Suprapubic skin (tissue), 4 donors: ENCODE data around the gene HOXB8.

ENCODE experiments used
- EP300 ChIP-seq: sonication (generic); formaldehyde crosslinking; IDR thresholded peaks from one replicate; pipeline ENCODE4 v1.6.1; 2017; ENCODE audit warnings: antibody characterized with exemption
- POLR2A ChIP-seq, 2 donors: fragments of 450-650 bp; IDR thresholded peaks; one replicate each; pipeline ENCODE4 v1.6.1; 2017; ENCODE audit warnings: antibody characterized with exemption in 2 of 2, mild to moderate bottlenecking in 2 of 2, moderate library complexity in 2 of 2
- POLR2AphosphoS5 ChIP-seq, 3 donors: sonication (generic); formaldehyde crosslinking; IDR thresholded peaks; one replicate each; pipeline ENCODE4 v1.6.1; 2017; ENCODE audit warnings: antibody characterized with exemption in 3 of 3
- TF ChIP-seq, protein P1 (sequence below), 2 donors: fragments of 200-600 bp in 1 of 2; fragments of 450-650 bp in 1 of 2; sonication (generic) in 1 of 2; IDR thresholded peaks; one replicate each; pipeline ENCODE4 v1.5.1; 2016 to 2019; ENCODE audit warnings: antibody characterized with exemption in 2 of 2, mild to moderate bottlenecking in 1 of 2, moderate library complexity in 1 of 2

GRCh38 chr17:48620461-48621139, 5.5 kb upstream of the HOXB8 start:
- TF ChIP-seq, protein P1, sequence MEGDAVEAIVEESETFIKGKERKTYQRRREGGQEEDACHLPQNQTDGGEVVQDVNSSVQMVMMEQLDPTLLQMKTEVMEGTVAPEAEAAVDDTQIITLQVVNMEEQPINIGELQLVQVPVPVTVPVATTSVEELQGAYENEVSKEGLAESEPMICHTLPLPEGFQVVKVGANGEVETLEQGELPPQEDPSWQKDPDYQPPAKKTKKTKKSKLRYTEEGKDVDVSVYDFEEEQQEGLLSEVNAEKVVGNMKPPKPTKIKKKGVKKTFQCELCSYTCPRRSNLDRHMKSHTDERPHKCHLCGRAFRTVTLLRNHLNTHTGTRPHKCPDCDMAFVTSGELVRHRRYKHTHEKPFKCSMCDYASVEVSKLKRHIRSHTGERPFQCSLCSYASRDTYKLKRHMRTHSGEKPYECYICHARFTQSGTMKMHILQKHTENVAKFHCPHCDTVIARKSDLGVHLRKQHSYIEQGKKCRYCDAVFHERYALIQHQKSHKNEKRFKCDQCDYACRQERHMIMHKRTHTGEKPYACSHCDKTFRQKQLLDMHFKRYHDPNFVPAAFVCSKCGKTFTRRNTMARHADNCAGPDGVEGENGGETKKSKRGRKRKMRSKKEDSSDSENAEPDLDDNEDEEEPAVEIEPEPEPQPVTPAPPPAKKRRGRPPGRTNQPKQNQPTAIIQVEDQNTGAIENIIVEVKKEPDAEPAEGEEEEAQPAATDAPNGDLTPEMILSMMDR (IDR thresholded peaks at IDR 0.05): no peak
- TF ChIP-seq EP300 (no peak), POLR2AphosphoS5 (IDR thresholded peaks at IDR 0.05) (no peak), POLR2A (IDR thresholded peaks at IDR 0.05) (no peak)
